SK-N-SH (cell line): Measurements from ENCODE around the gene OSBPL6. TPM values are rescaled to one million over a fixed set of nuclear protein-coding genes. Genes with fewer than 3 reads are reported as not detected.

Experiments used
- CTCF ChIA-PET: fragments of 300-600, 350-600 bp; formaldehyde crosslinking; extraction: SDS; loops from one replicate; lab custom pipeline; 2021; lab: Yijun Ruan, JAX
- POLR2A ChIA-PET: fragments of 350-600 bp; sonication (Branson Sonifier 250); formaldehyde crosslinking; extraction: SDS; loops from one replicate; lab custom pipeline; 2020; ENCODE audit warnings: antibody characterized with exemption, inconsistent platforms; lab: Yijun Ruan, JAX
- DNase-seq: peaks from one replicate; pipeline ENCODE4 v3.0.0; 2012
- H2AFZ ChIP-seq: fragments of 200-600 bp; sonication (generic); 2 replicates; pipeline ENCODE4 v1.8.1; 2016; ENCODE audit warnings: antibody characterized with exemption, mild to moderate bottlenecking, low read depth
- H3F3A ChIP-seq: fragments of 200-600 bp; sonication (generic); replicated peaks from 2 replicates; pipeline ENCODE3; 2016; ENCODE audit warnings: antibody characterized with exemption, mild to moderate bottlenecking; ENCODE audit not compliant: insufficient read depth
- H3K27ac ChIP-seq, 2 experiments: fragments of 200-500 bp in 1 of 2; fragments of 200-600 bp in 1 of 2; sonication (Bioruptor generic) in 1 of 2; sonication (generic), shearing (Covaris generic) in 1 of 2; 2 replicates each; pipeline versions ENCODE4 v1.5.1 to v1.6.1; 2014 to 2016; ENCODE audit warnings: low read depth in 2 of 2, inconsistent platforms in 1 of 2, low read length in 1 of 2, mild to moderate bottlenecking in 1 of 2, mixed read lengths in 1 of 2
- H3K27me3 ChIP-seq: fragments of 200-600 bp; sonication (generic), shearing (Covaris generic); 2 replicates; pipeline ENCODE4 v1.6.1; 2016; ENCODE audit warnings: mixed run types; ENCODE audit not compliant: insufficient read depth
- H3K36me3 ChIP-seq, 2 experiments: fragments of 200-500 bp in 1 of 2; fragments of 200-600 bp in 1 of 2; sonication (Bioruptor generic) in 1 of 2; sonication (generic) in 1 of 2; replicated peaks in 1 of 2; 2 replicates each; pipeline versions ENCODE3 to v1.5.1; 2014 to 2016; ENCODE audit warnings: low read length in 1 of 2, mild to moderate bottlenecking in 1 of 2; ENCODE audit not compliant: insufficient read depth in 2 of 2, control insufficient read depth in 1 of 2
- H3K4me1 ChIP-seq, 2 experiments: fragments of 200-500 bp in 1 of 2; fragments of 200-600 bp in 1 of 2; sonication (Bioruptor generic) in 1 of 2; sonication (generic), shearing (Covaris generic) in 1 of 2; 2 replicates each; pipeline versions ENCODE4 v1.5.1 to v1.6.1; 2014 to 2016; ENCODE audit warnings: low read depth in 1 of 2, low read length in 1 of 2, mixed run types in 1 of 2; ENCODE audit not compliant: insufficient read depth in 2 of 2, control insufficient read depth in 1 of 2
- H3K4me2 ChIP-seq: fragments of 200-600 bp; sonication (generic), shearing (Covaris generic); 2 replicates; pipeline ENCODE4 v1.6.1; 2017; ENCODE audit warnings: mixed run types
- H3K4me3 ChIP-seq, 2 experiments: fragments of 200-500 bp in 1 of 2; fragments of 200-600 bp in 1 of 2; sonication (Bioruptor generic) in 1 of 2; sonication (generic), shearing (Covaris generic) in 1 of 2; 2 replicates each; pipeline versions ENCODE4 v1.5.1 to v1.8.1; 2014 to 2016; ENCODE audit warnings: low read depth in 2 of 2, inconsistent platforms in 1 of 2, low read length in 1 of 2, mild to moderate bottlenecking in 1 of 2, mixed read lengths in 1 of 2, moderate library complexity in 1 of 2
- H3K79me2 ChIP-seq: fragments of 200-600 bp; sonication (generic); 2 replicates; pipeline ENCODE4 v1.8.1; 2017; ENCODE audit warnings: mild to moderate bottlenecking; ENCODE audit not compliant: insufficient read depth
- H3K9ac ChIP-seq: fragments of 200-600 bp; sonication (generic); 2 replicates; pipeline ENCODE4 v1.6.1; 2017; ENCODE audit warnings: mixed run types
- H3K9me2 ChIP-seq: fragments of 200-600 bp; sonication (generic); 2 replicates; pipeline ENCODE4 v1.6.1; 2017; ENCODE audit warnings: mixed run types
- H3K9me3 ChIP-seq: fragments of 200-600 bp; sonication (generic); 2 replicates; pipeline ENCODE4 v1.6.1; 2017; ENCODE audit warnings: mixed run types, mild to moderate bottlenecking, moderate library complexity
- H4K20me1 ChIP-seq: fragments of 200-600 bp; sonication (generic); 2 replicates; pipeline ENCODE4 v1.6.1; 2017; ENCODE audit warnings: mild to moderate bottlenecking, mixed run types; ENCODE audit not compliant: insufficient read depth
- CTCF ChIP-seq: fragments of 200-600 bp; sonication (generic); IDR thresholded peaks from 2 replicates; pipeline ENCODE4 v1.6.1; 2017; ENCODE audit warnings: antibody characterized with exemption, mild to moderate bottlenecking, moderate library complexity
- ELF1 ChIP-seq: IDR thresholded peaks from 2 replicates; pipeline ENCODE4 v1.4.0; 2012
- EP300 ChIP-seq, 2 experiments: IDR thresholded peaks; 2 replicates each; pipeline versions ENCODE4 v1.4.0 to v1.6.1; 2012; ENCODE audit warnings: borderline replicate concordance in 1 of 2, low read depth in 1 of 2, low read length in 1 of 2
- EZH2phosphoT487 ChIP-seq: fragments of 200-600 bp; sonication (generic); IDR thresholded peaks from 2 replicates; pipeline ENCODE4 v1.6.1; 2017; ENCODE audit warnings: low read depth, mixed run types, mild to moderate bottlenecking, antibody characterized with exemption, moderate library complexity, borderline replicate concordance
- FOSL2 ChIP-seq: IDR thresholded peaks from 2 replicates; pipeline ENCODE4 v1.4.0; 2012; ENCODE audit warnings: low read depth, mild to moderate bottlenecking, moderate library complexity, borderline replicate concordance
- GABPA ChIP-seq: IDR thresholded peaks from 2 replicates; pipeline ENCODE4 v1.4.0; 2012; ENCODE audit warnings: low read depth, mild to moderate bottlenecking
- GATA2 ChIP-seq: sonication (generic); formaldehyde crosslinking; IDR thresholded peaks from 2 replicates; pipeline ENCODE4 v1.5.0; 2020; ENCODE audit warnings: mild to moderate bottlenecking, missing genetic modification reagents
- MEF2A ChIP-seq: IDR thresholded peaks from 2 replicates; pipeline ENCODE4 v1.4.0; 2012; ENCODE audit warnings: low read depth, borderline replicate concordance
- MXI1 ChIP-seq: IDR thresholded peaks from 2 replicates; pipeline ENCODE4 v1.6.1; 2012; ENCODE audit warnings: mild to moderate bottlenecking, low read depth, low read length, improper control_type of control experiment
- NFIC ChIP-seq: IDR thresholded peaks from 2 replicates; pipeline ENCODE4 v1.4.0; 2012; ENCODE audit warnings: borderline replicate concordance
- POLR2AphosphoS5 ChIP-seq: IDR thresholded peaks from 2 replicates; pipeline ENCODE4 v1.6.1; 2012; ENCODE audit warnings: low read depth, low read length
- RAD21 ChIP-seq: IDR thresholded peaks from 2 replicates; pipeline ENCODE4 v1.6.1; 2012; ENCODE audit warnings: mild to moderate bottlenecking, low read length
- RCOR1 ChIP-seq: fragments of 150-350 bp; IDR thresholded peaks from 2 replicates; pipeline ENCODE4 v1.6.1; 2017; ENCODE audit warnings: antibody characterized with exemption, low read length
- RXRA ChIP-seq: IDR thresholded peaks from 2 replicates; pipeline ENCODE4 v1.4.0; 2012; ENCODE audit warnings: low read depth, mild to moderate bottlenecking, borderline replicate concordance
- SIN3A ChIP-seq: IDR thresholded peaks from 2 replicates; pipeline ENCODE4 v1.6.1; 2012; ENCODE audit warnings: low read depth, mild to moderate bottlenecking, low read length, moderate library complexity, borderline replicate concordance
- TAF1 ChIP-seq: IDR thresholded peaks from 2 replicates; pipeline ENCODE4 v1.6.1; 2012; ENCODE audit warnings: low read depth, mild to moderate bottlenecking, low read length, moderate library complexity, borderline replicate concordance
- TCF12 ChIP-seq: IDR thresholded peaks from 2 replicates; pipeline ENCODE4 v1.4.0; 2012
- TEAD4 ChIP-seq: IDR thresholded peaks from 2 replicates; pipeline ENCODE4 v1.4.0; 2012; ENCODE audit warnings: mild to moderate bottlenecking, borderline replicate concordance; ENCODE audit not compliant: insufficient read depth
- YY1 ChIP-seq: IDR thresholded peaks from 2 replicates; pipeline ENCODE4 v1.4.0; 2012; ENCODE audit warnings: low read depth, mild to moderate bottlenecking
- polyA plus RNA-seq, 3 experiments: library from polyadenylated mRNA; depleted of rRNA; stranded (reverse); fragments of >200 nt; gene quantifications; 2 replicates each; pipeline ENCODE4 v1.2.3, GENCODE V29; 2012

The OSBPL6 gene
- polyA plus RNA-seq, 1 of the 3 experiments (the other 2 are of a cell fraction): 2.7 TPM

DNA sequence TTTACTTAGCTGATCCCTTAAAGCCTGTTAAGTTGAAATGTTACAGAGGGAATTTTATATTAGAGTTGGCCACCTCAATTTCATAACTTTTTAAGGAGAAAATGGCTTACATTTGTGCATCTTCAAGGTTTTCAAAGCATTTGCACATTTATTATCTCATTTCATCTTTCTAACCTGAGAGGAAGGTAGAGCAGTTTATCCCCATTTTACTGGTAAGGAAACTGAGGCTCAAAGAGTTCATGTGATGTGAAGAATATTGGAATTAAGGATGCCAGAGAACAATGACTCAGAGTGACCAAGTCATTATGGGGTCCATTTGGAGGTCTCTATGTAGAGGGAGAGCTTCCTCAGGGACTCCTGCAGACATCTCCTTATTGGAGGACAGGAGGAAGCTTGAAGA, 221.7 kb downstream of the OSBPL6 start:
- H3K27me3 ChIP-seq: no peaks in the 10 kb centered on the region
- H4K20me1 ChIP-seq: no peaks in the 10 kb centered on the region
- H3K4me1 ChIP-seq: peaks cover 3 to 6% of the 10 kb centered on the region in 2 experiments; a peak in 3 of 4 replicates
- H3K9ac ChIP-seq: no peak overlapping the region
- no peak overlapping the region for H3K4me3 ChIP-seq
- CTCF ChIA-PET: interaction anchor here (1.1 to 8.7 kb wide), 6 partner anchors 15 to 616 kb away, joined by 3 to 199 read pairs (median 6); partner anchors contain the start of genes PJVK and PRKRA
- H3K27ac ChIP-seq: no peak overlapping the region
- peaks cover 21% of the 10 kb centered on the region; the same call in 1 of the 2 replicates for H3K79me2 ChIP-seq
- H2AFZ ChIP-seq: no peak overlapping the region
- H3F3A ChIP-seq: peaks cover 7% of the 10 kb centered on the region
- no peaks in the 10 kb centered on the region for H3K9me3 ChIP-seq
- no peaks in the 10 kb centered on the region for H3K9me2 ChIP-seq
- H3K4me2 ChIP-seq: no peak overlapping the region
- TF ChIP-seq POLR2AphosphoS5 (no peak), CTCF (no peak), MEF2A (no peak), EZH2phosphoT487 (no peak), SIN3A (no peak), TAF1 (no peak), ELF1 (no peak), RAD21 (no peak), GATA2 (CRISPR knock-in tag) (no peak), YY1 (no peak), MXI1 (no peak), EP300 (IDR thresholded peaks at IDR 0.05; ENCODE audit: borderline replicate concordance in 1 of 2, low read depth in 1 of 2, low read length in 1 of 2) (no peak), GABPA (no peak), RCOR1 (no peak), FOSL2 (no peak), TCF12 (no peak), TEAD4 (no peak), NFIC (no peak), RXRA (no peak)
- POLR2A ChIA-PET: interaction anchor here (1.2 to 1.7 kb wide), 2 partner anchors 12 to 288 kb away, joined by 3 read pairs; no protein-coding TSS in a partner anchor
- DNase-seq: no peak
- peaks cover 0 to 3% of the 10 kb centered on the region in 2 experiments for H3K36me3 ChIP-seq
